ENCODE data around the gene ZNF774. TPM values are rescaled to one million over a fixed set of nuclear protein-coding genes. Genes with fewer than 3 reads are reported as not detected.
"Not testable (repeated sequence)": the region's sequence is repeated elsewhere in the genome, so short reads cannot be mapped to it uniquely, and the experiment has no call there.

The ZNF774 gene
- total RNA-seq, 1 experiment from 2014 or later = 4.1 TPM

DNA sequence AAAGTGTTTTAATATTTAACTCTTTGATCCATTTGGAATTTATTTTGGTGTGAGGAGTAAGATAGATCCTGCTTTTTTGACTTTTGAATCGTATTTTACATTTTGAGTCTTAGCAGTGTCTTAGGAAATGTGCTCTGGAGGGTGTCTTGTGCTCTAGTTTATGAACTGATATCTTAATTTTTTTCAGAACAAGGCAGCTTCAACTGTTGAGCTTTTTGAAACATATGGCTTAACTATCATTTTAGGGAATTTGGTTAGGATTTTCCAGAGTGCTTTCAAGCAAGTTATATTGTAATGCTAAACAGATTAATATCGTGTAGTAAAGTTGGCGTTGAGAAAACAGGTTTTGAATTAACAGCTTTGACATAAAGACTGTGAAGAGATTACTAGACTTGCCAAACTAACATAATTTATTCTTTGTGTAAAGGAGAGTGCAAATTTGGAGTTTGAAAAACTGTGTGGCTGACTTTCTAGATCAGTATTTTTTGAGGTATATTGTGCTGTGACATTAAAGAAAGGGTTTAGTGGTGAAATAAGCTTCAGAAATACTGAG lies 53.0 kb downstream of the ZNF774 start:
- DNase-seq (ENCODE audit: low read depth in 1 of 2, low spot score in 2 of 2) = no peak
- H3K4me3 ChIP-seq = no peak overlapping the region
- H3K27ac ChIP-seq = no peak overlapping the region

GRCh38 chr15:90407336-90407735 lies 55.3 kb downstream of the ZNF774 start:
- Histone ChIP-seq H3K27ac (no peak overlapping the region), H3K4me3 (no peak overlapping the region)
- no peak for DNase-seq (ENCODE audit: low read depth in 1 of 2, low spot score in 2 of 2)

More for the DNA sequence above, 53.0 kb downstream of the ZNF774 start:
- no peaks in the 10 kb centered on the region for H3K9me3 ChIP-seq (replicated peaks)
- H3K4me1 ChIP-seq (replicated peaks) = peaks cover 50% of the 10 kb centered on the region
- H3K36me3 ChIP-seq = peaks cover 2% of the 10 kb centered on the region; the same call in 1 of the 2 replicates
- H3K27me3 ChIP-seq (replicated peaks) = no peaks in the 10 kb centered on the region

GRCh38 chr15:90407871-90408317 lies 55.8 kb downstream of the ZNF774 start:
- no peak for DNase-seq (ENCODE audit: low read depth in 1 of 2, low spot score in 2 of 2)

More at GRCh38 chr15:90407336-90407735, 55.3 kb downstream of the ZNF774 start:
- Histone ChIP-seq H3K4me1 (replicated peaks) (peaks cover 38% of the 10 kb centered on the region), H3K27me3 (replicated peaks) (no peaks in the 10 kb centered on the region), H3K36me3 (peaks cover 3% of the 10 kb centered on the region; the same call in 1 of the 2 replicates), H3K9me3 (replicated peaks) (no peaks in the 10 kb centered on the region)

GRCh38 chr15:90408657-90409056 lies 56.6 kb downstream of the ZNF774 start:
- Histone ChIP-seq H3K4me3 (no peak overlapping the region), H3K27ac (no peak overlapping the region), H3K4me1 (replicated peaks) (peaks cover 38% of the 10 kb centered on the region), H3K27me3 (replicated peaks) (no peaks in the 10 kb centered on the region), H3K9me3 (replicated peaks) (no peaks in the 10 kb centered on the region), H3K36me3 (peaks cover 3% of the 10 kb centered on the region; the same call in 1 of the 2 replicates)
- no peak for DNase-seq (ENCODE audit: low read depth in 1 of 2, low spot score in 2 of 2)

More at GRCh38 chr15:90407871-90408317, 55.8 kb downstream of the ZNF774 start:
- H3K4me3 ChIP-seq = no peak overlapping the region
- peaks cover 38% of the 10 kb centered on the region for H3K4me1 ChIP-seq (replicated peaks)
- H3K36me3 ChIP-seq = peaks cover 3% of the 10 kb centered on the region; the same call in 1 of the 2 replicates
- H3K27me3 ChIP-seq (replicated peaks) = no peaks in the 10 kb centered on the region
- no peaks in the 10 kb centered on the region for H3K9me3 ChIP-seq (replicated peaks)
- H3K27ac ChIP-seq = no peak overlapping the region

- not testable (repeated sequence) for H3K27me3 ChIP-seq (replicated peaks); H3K4me3 ChIP-seq; H3K9me3 ChIP-seq (replicated peaks); DNase-seq (ENCODE audit: low read depth in 1 of 2, low spot score in 2 of 2); H3K36me3 ChIP-seq; H3K27ac ChIP-seq
- H3K4me1 ChIP-seq (replicated peaks) = peaks cover 47% of the 10 kb centered on the region
Observed at GRCh38 chr15:90409587-90409986, 57.5 kb downstream of the ZNF774 start.

DNA sequence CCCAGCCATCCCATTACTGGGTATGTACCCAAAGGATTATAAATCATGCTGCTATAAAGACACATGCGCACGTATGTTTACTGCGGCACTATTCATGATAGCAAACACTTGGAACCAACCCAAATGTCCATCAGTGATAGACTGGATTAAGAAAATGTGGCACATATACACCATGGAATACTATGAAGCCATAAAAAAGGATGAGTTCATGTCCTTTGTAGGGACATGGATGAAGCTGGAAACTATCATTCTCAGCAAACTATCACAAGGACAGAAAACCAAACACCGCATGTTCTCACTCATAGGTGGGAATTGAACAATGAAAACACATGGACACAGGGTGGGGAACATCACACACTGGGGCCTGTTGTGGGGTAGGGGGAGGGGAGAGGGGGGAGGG lies 58.2 kb downstream of the ZNF774 start:
- H3K4me1 ChIP-seq (replicated peaks) = peaks cover 49% of the 10 kb centered on the region
- H3K27me3 ChIP-seq (replicated peaks); DNase-seq (ENCODE audit: low read depth in 1 of 2, low spot score in 2 of 2); H3K9me3 ChIP-seq (replicated peaks); H3K27ac ChIP-seq; H3K4me3 ChIP-seq; H3K36me3 ChIP-seq: not testable (repeated sequence)

DNA sequence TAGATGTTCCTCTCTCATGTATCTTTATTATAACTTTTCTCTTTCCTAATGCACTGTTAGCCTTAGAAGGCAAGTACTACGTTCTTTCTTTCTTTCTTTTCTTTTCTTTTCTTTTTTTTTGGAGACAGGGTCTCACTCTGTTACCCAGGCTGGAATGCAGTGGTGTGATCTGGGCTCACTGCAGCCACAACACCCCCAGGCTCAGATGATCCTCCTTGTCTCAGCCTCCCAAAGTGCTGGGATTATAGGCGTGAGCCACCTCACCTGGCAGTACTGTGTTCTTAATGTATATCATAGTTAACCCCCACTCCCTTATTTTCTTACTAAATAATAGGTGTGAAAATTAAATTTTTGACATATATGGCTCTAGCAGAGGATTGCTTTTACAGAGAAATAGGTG lies 59.1 kb downstream of the ZNF774 start:
- Histone ChIP-seq H3K9me3 (replicated peaks) (no peaks in the 10 kb centered on the region), H3K36me3 (peaks cover 3% of the 10 kb centered on the region; the same call in 1 of the 2 replicates), H3K27me3 (replicated peaks) (no peaks in the 10 kb centered on the region), H3K4me3 (no peak overlapping the region), H3K27ac (no peak overlapping the region), H3K4me1 (replicated peaks) (peaks cover 49% of the 10 kb centered on the region)
- no peak for DNase-seq (ENCODE audit: low read depth in 1 of 2, low spot score in 2 of 2)

Other genes starting within 250 kb of the ZNF774 start
- gene IDH2, start 249.8 kb upstream of the ZNF774 start, total RNA-seq (2014; rRNA removed; shearing (Covaris generic)) = 45.0 and 66.6 TPM in 2 replicates
- gene SEMA4B, start 151.0 kb upstream of the ZNF774 start, total RNA-seq (2014; rRNA removed; shearing (Covaris generic)) = 5.6 and 17.8 TPM in 2 replicates
- gene CIB1, start 118.3 kb upstream of the ZNF774 start, total RNA-seq (2014; rRNA removed; shearing (Covaris generic)) = 30.1 and 36.8 TPM in 2 replicates
- 2.3 and 4.3 TPM in 2 replicates for gene GDPGP1, start 118.1 kb upstream of the ZNF774 start, total RNA-seq (2014; rRNA removed; shearing (Covaris generic))
- not detected in 2 replicates for gene TTLL13, start 102.7 kb upstream of the ZNF774 start, total RNA-seq (2014; rRNA removed; shearing (Covaris generic))
- 138 and 157 TPM in 2 replicates for gene NGRN, start 86.6 kb upstream of the ZNF774 start, total RNA-seq (2014; rRNA removed; shearing (Covaris generic))
- 163 and 235 TPM in 2 replicates for gene IQGAP1, start 36.0 kb downstream of the ZNF774 start, total RNA-seq (2014; rRNA removed; shearing (Covaris generic))
- 16.5 and 17.8 TPM in 2 replicates for gene CRTC3, start 177.6 kb downstream of the ZNF774 start, total RNA-seq (2014; rRNA removed; shearing (Covaris generic))